SK-N-SH treated with all-trans-retinoic acid at 6 μM for 48 hours (cell line): ENCODE data around the gene MYO7A.

Source experiments
- ATAC-seq: fragments of 200-7000 bp; cut with Tn5 transposase; 3 replicates; pipeline ENCODE4 v1.9.1; 2020; ENCODE audit warnings: mild to moderate bottlenecking, moderate library complexity
- ARNTL ChIP-seq: fragments of 450-650 bp; formaldehyde crosslinking; IDR thresholded peaks from 2 replicates; pipeline ENCODE4 v1.5.0; 2020; ENCODE audit warnings: low read depth, mild to moderate bottlenecking, moderate library complexity, borderline replicate concordance
- BACH2 ChIP-seq: fragments of 250-450 bp; sonication (Bioruptor Pico); IDR thresholded peaks from 2 replicates; pipeline ENCODE4 v1.9.0; 2021; ENCODE audit warnings: mild to moderate bottlenecking, borderline replicate concordance
- ESRRG ChIP-seq: fragments of 250-450 bp; sonication (Bioruptor Pico); IDR thresholded peaks from 2 replicates; pipeline ENCODE4 v1.6.1; 2021; ENCODE audit warnings: mild to moderate bottlenecking
- GLIS3 ChIP-seq: fragments of 250-450 bp; sonication (Bioruptor Pico); IDR thresholded peaks from 2 replicates; pipeline ENCODE4 v1.5.0; 2020; ENCODE audit warnings: mild to moderate bottlenecking, moderate library complexity
- ISL1 ChIP-seq: fragments of 250-450 bp; sonication (Bioruptor Pico); IDR thresholded peaks from 2 replicates; pipeline ENCODE4 v2.1.2; 2022; ENCODE audit warnings: mild to moderate bottlenecking, moderate library complexity
- OSR1 ChIP-seq: fragments of 250-450 bp; sonication (Bioruptor Pico); IDR thresholded peaks from 2 replicates; pipeline ENCODE4 v1.8.0; 2022; ENCODE audit warnings: moderate library complexity, mild to moderate bottlenecking, inconsistent platforms
- PPARA ChIP-seq: fragments of 250-450 bp; sonication (Bioruptor Pico); IDR thresholded peaks from 2 replicates; pipeline ENCODE4 v1.5.0; 2020; ENCODE audit warnings: mild to moderate bottlenecking, borderline replicate concordance
- RARB ChIP-seq: fragments of 250-450 bp; sonication (Bioruptor Pico); IDR thresholded peaks from 2 replicates; pipeline ENCODE4 v1.8.0; 2021; ENCODE audit warnings: mild to moderate bottlenecking, moderate library complexity
- SNAI2 ChIP-seq: fragments of 250-450 bp; sonication (Bioruptor Pico); IDR thresholded peaks from 2 replicates; pipeline ENCODE4 v1.5.0; 2020; ENCODE audit warnings: mild to moderate bottlenecking, moderate library complexity
- TOX ChIP-seq: fragments of 250-450 bp; sonication (Bioruptor Pico); IDR thresholded peaks from 2 replicates; pipeline ENCODE4 v1.8.0; 2021; ENCODE audit warnings: mild to moderate bottlenecking, moderate library complexity, borderline replicate concordance
- ZC3H10 ChIP-seq: fragments of 250-450 bp; sonication (Bioruptor Pico); IDR thresholded peaks from 2 replicates; pipeline ENCODE4 v1.5.1; 2021; ENCODE audit warnings: mild to moderate bottlenecking, moderate library complexity
- ZFP3 ChIP-seq: fragments of 250-450 bp; sonication (Bioruptor Pico); IDR thresholded peaks from 2 replicates; pipeline ENCODE4 v1.5.0; 2020; ENCODE audit warnings: mild to moderate bottlenecking, moderate library complexity
- ZFP30 ChIP-seq: fragments of 450-650 bp; formaldehyde crosslinking; IDR thresholded peaks from 2 replicates; pipeline ENCODE4 v1.5.0; 2022; ENCODE audit warnings: mild to moderate bottlenecking, moderate library complexity
- ZNF565 ChIP-seq: fragments of 450-650 bp; formaldehyde crosslinking; conservative IDR thresholded peaks from 2 replicates; pipeline ENCODE4 v1.5.0; 2020; ENCODE audit warnings: low read depth, mild to moderate bottlenecking, moderate library complexity
- ZNF8 ChIP-seq: fragments of 450-650 bp; formaldehyde crosslinking; IDR thresholded peaks from 2 replicates; pipeline ENCODE4 v1.5.0; 2020; ENCODE audit warnings: mild to moderate bottlenecking, moderate library complexity
- TF ChIP-seq, protein P1 (sequence below): fragments of 250-450 bp; sonication (Bioruptor Pico); IDR thresholded peaks from 2 replicates; pipeline ENCODE4 v1.8.0; 2021; ENCODE audit warnings: low read depth, mild to moderate bottlenecking, moderate library complexity, borderline replicate concordance
- TF ChIP-seq, protein P2 (sequence below): fragments of 250-450 bp; sonication (Bioruptor Pico); IDR thresholded peaks from 2 replicates; pipeline ENCODE4 v1.5.0; 2020; ENCODE audit warnings: mild to moderate bottlenecking, moderate library complexity
- TF ChIP-seq, protein P3 (sequence below): fragments of 250-450 bp; sonication (Bioruptor Pico); IDR thresholded peaks from 2 replicates; pipeline ENCODE4 v1.5.1; 2020; ENCODE audit warnings: low read depth, mild to moderate bottlenecking, moderate library complexity
- TF ChIP-seq, protein P4 (sequence below): fragments of 250-450 bp; sonication (Bioruptor Pico); IDR thresholded peaks from 2 replicates; pipeline ENCODE4 v1.8.0; 2020; ENCODE audit warnings: mild to moderate bottlenecking, moderate library complexity, borderline replicate concordance

The MYO7A gene

DNA sequence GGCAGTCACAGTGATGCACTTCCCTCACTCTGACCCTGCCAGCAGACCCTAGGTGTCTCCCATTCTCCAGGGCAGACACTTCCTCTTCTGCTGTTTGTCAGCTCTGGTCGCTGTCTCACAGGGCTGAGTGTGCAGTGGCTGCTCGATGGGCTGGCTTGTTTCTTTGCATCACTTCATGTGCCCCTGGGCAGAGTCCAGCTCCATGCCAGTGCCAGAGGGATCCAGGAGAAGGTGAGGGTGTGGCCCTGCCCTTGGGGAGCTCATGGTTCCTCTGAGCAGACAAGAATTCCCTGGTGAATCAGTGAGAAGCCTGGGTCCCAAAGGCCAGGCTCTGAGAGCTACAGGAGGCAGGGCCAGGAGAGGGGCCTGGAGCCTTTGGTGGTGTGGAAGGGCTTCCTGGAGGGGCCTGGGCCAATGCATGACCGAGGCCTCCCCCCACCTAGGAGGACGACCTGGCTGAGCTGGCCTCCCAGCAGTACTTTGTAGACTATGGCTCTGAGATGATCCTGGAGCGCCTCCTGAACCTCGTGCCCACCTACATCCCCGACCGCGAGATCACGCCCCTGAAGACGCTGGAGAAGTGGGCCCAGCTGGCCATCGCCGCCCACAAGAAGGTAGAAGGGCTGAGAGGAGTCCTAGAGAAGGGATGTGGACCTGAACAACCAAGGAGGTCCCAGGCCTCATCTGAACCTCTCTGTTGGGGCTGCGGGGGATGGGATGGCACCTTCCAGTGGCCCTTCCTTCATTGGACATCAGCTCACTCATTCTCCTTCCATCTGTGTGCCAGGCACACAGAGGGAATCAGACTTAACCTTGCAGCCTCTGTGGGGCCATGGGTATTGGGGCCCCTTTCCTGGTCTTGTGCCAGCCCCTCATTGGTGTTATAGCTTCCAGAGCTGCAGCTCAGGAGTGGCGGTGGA, 66.1 kb downstream of the MYO7A start:
- ATAC-seq, result no peak
- TF ChIP-seq BACH2, result no peak
- TF ChIP-seq ZNF8 (CRISPR knock-in tag), result no peak
- TF ChIP-seq, protein P1, sequence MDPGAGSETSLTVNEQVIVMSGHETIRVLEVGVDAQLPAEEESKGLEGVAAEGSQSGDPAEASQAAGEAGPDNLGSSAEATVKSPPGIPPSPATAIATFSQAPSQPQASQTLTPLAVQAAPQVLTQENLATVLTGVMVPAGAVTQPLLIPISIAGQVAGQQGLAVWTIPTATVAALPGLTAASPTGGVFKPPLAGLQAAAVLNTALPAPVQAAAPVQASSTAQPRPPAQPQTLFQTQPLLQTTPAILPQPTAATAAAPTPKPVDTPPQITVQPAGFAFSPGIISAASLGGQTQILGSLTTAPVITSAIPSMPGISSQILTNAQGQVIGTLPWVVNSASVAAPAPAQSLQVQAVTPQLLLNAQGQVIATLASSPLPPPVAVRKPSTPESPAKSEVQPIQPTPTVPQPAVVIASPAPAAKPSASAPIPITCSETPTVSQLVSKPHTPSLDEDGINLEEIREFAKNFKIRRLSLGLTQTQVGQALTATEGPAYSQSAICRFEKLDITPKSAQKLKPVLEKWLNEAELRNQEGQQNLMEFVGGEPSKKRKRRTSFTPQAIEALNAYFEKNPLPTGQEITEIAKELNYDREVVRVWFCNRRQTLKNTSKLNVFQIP, result no peak
- no peak for TF ChIP-seq ZFP30 (CRISPR knock-in tag)
- TF ChIP-seq, protein P2, sequence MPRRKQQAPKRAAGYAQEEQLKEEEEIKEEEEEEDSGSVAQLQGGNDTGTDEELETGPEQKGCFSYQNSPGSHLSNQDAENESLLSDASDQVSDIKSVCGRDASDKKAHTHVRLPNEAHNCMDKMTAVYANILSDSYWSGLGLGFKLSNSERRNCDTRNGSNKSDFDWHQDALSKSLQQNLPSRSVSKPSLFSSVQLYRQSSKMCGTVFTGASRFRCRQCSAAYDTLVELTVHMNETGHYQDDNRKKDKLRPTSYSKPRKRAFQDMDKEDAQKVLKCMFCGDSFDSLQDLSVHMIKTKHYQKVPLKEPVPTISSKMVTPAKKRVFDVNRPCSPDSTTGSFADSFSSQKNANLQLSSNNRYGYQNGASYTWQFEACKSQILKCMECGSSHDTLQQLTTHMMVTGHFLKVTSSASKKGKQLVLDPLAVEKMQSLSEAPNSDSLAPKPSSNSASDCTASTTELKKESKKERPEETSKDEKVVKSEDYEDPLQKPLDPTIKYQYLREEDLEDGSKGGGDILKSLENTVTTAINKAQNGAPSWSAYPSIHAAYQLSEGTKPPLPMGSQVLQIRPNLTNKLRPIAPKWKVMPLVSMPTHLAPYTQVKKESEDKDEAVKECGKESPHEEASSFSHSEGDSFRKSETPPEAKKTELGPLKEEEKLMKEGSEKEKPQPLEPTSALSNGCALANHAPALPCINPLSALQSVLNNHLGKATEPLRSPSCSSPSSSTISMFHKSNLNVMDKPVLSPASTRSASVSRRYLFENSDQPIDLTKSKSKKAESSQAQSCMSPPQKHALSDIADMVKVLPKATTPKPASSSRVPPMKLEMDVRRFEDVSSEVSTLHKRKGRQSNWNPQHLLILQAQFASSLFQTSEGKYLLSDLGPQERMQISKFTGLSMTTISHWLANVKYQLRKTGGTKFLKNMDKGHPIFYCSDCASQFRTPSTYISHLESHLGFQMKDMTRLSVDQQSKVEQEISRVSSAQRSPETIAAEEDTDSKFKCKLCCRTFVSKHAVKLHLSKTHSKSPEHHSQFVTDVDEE (CRISPR knock-in tag), result no peak
- TF ChIP-seq, protein P3, sequence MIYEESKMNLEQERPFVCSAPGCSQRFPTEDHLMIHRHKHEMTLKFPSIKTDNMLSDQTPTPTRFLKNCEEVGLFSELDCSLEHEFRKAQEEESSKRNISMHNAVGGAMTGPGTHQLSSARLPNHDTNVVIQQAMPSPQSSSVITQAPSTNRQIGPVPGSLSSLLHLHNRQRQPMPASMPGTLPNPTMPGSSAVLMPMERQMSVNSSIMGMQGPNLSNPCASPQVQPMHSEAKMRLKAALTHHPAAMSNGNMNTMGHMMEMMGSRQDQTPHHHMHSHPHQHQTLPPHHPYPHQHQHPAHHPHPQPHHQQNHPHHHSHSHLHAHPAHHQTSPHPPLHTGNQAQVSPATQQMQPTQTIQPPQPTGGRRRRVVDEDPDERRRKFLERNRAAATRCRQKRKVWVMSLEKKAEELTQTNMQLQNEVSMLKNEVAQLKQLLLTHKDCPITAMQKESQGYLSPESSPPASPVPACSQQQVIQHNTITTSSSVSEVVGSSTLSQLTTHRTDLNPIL (CRISPR knock-in tag), result no peak
- TF ChIP-seq ESRRG, result no peak
- TF ChIP-seq ZFP3, result no peak
- TF ChIP-seq SNAI2 (CRISPR knock-in tag), result no peak
- TF ChIP-seq TOX (CRISPR knock-in tag), result no peak
- TF ChIP-seq, protein P4, sequence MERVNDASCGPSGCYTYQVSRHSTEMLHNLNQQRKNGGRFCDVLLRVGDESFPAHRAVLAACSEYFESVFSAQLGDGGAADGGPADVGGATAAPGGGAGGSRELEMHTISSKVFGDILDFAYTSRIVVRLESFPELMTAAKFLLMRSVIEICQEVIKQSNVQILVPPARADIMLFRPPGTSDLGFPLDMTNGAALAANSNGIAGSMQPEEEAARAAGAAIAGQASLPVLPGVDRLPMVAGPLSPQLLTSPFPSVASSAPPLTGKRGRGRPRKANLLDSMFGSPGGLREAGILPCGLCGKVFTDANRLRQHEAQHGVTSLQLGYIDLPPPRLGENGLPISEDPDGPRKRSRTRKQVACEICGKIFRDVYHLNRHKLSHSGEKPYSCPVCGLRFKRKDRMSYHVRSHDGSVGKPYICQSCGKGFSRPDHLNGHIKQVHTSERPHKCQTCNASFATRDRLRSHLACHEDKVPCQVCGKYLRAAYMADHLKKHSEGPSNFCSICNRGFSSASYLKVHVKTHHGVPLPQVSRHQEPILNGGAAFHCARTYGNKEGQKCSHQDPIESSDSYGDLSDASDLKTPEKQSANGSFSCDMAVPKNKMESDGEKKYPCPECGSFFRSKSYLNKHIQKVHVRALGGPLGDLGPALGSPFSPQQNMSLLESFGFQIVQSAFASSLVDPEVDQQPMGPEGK (CRISPR knock-in tag), result no peak
- no peak for TF ChIP-seq GLIS3 (CRISPR knock-in tag)
- TF ChIP-seq PPARA (CRISPR knock-in tag), result no peak
- no peak for TF ChIP-seq ARNTL (CRISPR knock-in tag)
- TF ChIP-seq ISL1, result no peak
- TF ChIP-seq OSR1, result no peak

DNA sequence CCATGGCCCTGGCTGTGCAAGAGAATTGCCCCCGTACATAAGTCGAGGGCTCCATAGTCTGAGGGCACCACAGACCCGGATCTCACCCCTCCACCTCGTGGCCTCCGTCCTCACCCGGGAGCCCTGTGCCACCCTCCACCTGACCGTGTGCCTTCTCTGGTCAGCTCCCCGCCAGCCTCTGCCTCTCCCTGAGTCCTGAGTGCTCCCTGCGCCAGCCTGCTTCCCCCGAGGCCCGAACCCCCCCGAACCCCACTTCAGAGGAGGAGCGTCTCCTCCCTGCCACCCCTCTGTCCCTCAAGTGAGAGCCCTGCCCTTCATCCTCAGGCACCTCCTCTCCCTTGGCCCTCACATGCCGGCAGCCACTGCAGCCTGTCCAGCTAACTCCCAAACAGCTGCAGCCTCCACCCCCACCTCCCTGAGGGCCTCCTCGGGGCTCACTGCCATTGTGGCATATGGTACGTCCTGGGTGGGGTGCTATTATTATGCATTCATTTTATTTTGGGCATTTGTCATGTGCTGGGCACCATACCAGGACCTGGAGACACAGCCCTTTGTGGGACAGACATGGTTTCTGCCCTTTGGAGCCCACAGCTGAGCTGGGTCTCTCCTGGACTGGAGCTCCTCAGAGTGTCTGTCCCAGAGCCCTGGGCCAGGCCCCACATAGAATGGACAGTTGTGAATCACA, 67.2 kb downstream of the MYO7A start:
- peak; percentile 27 for ATAC-seq
- TF ChIP-seq ISL1 (no peak), ZC3H10 (no peak), SNAI2 (CRISPR knock-in tag) (no peak), ZNF565 (CRISPR knock-in tag) (no peak), ZFP3 (no peak), GLIS3 (CRISPR knock-in tag) (no peak), ZNF8 (CRISPR knock-in tag) (no peak), ESRRG (no peak), BACH2 (no peak), TOX (CRISPR knock-in tag) (no peak), RARB (CRISPR knock-in tag) (no peak), ZFP30 (CRISPR knock-in tag) (no peak)
- TF ChIP-seq, protein P2 (CRISPR knock-in tag), result no peak
- TF ChIP-seq, protein P3 (CRISPR knock-in tag), result no peak
- TF ChIP-seq, protein P1, result no peak
- TF ChIP-seq, all 23 proteins: peak for 0
